Left renal pelvis (tissue), 4 donors: ENCODE data around the gene ATF2. TPM values are rescaled to one million over a fixed set of nuclear protein-coding genes. Genes with fewer than 3 reads are reported as not detected.

ENCODE experiments used
- DNase-seq, 4 donors: peaks; one replicate each; pipeline ENCODE4 v3.0.0-alpha.2; 2013; ENCODE audit warnings: low read depth in 4 of 4, low spot score in 3 of 4
- polyA plus RNA-seq, 4 donors: library from polyadenylated mRNA; unstranded; fragments of 120-200 nt; gene quantifications; one replicate each; pipeline ENCODE4 v1.2.1, GENCODE V29; 2013; ENCODE audit not compliant: insufficient read length in 4 of 4

Gene ATF2
- polyA plus RNA-seq, 4 donors = 60.5 to 70.3 (median 63.6) TPM

- no peak for DNase-seq
Measured at GRCh38 chr2:175034716-175035115, 133.3 kb downstream of the ATF2 start.

GRCh38 chr2:175030380-175031271 lies 137.4 kb downstream of the ATF2 start:
- DNase-seq = peak in 1 of 4 donors; percentile 20

DNA sequence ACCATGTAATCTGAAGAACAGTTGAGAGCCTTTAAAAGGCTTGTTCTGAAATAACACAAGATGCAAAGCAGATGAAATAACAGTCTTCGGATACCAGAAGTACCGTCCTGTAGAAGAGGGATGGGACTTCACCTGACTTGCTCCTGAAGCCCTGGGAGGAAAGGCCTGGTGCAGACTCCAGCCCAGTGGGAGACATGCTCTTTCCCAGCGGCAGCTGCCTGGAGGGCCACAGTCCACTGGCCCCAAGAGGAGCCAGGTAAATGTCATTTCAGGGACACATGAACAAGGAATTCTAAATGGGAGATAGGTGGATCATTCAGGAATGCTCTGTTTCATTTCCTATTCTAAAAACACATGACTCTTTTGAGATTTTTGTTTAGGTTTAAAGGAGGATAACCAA lies 140.2 kb downstream of the ATF2 start:
- DNase-seq = no peak

- DNase-seq = no peak
Measured at GRCh38 chr2:175026385-175026784, 141.6 kb downstream of the ATF2 start.

DNA sequence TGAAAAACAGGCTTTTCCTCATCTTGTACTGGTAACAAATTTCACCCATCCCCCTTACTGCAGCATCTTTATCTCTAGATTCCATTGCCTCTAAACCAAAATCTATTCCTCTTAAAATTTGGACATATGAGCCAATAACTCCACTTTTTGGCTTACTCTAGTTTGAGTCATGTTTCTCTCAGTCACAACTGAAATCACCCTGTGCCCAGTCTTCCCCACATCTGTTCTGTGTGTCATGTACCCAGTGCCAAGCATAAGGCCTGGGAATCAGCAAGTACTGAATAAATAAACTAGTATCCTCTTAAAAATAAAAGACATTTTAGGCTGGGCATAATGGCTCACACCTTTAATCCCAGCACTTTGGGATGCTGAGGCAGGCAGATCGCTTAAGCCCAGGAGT lies 142.1 kb downstream of the ATF2 start:
- DNase-seq = no peak

GRCh38 chr2:175025233-175025632 lies 142.8 kb downstream of the ATF2 start:
- no peak for DNase-seq

GRCh38 chr2:175022923-175023322 lies 145.1 kb downstream of the ATF2 start:
- no peak for DNase-seq

Other genes starting within 250 kb of the ATF2 start
- gene CHN1, start 162.8 kb downstream of the ATF2 start, polyA plus RNA-seq = 10 to 100 TPM; 18.4 to 29.8 (median 28.1) TPM
- 100 to 1,000 TPM; 198 to 353 (median 317) TPM for gene ATP5MC3, start 13.5 kb upstream of the ATF2 start, polyA plus RNA-seq